ENCODE data around the gene RRP36. TPM values are rescaled to one million over a fixed set of nuclear protein-coding genes. Genes with fewer than 3 reads are reported as not detected.
A peak's percentile ranks its signal among the peaks of the same experiment; 100 is the strongest.

RRP36 gene
- total RNA-seq, 1 experiment from 2014 or later = 79.1 TPM

DNA sequence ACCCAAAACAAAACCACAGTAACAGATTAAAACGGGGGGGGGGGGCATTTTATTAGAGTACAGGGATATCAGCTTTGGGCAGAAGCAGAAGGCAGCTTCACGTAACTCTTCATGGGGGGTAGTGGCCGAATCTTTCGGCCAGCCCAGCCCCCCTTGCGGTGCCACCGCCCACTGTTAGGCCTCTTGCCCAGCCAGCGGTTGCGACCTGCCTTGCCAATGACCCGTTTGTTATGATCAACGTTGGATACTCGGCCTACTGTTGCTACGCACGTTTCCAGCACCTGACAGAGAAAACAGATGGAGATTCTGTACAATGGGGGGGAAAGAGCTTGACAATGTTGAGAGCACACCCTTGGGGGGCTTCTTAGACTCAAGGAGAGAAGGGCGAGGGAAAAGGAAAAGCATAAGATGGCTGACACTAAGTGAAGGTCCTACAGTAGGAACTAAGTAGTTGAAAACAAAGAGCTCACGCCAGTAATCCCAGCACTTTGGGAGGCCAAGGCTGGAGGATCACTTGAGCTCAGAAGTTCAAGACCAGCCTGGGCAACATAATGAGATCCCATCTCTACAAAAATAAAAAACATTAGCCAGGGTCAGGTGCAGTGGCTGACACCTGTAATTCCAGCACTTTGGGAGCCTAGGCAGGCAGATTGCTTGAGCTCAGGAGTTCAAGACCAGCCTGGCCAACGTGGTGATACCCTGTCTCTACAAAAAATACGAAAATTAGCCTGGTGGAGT, 33.0 kb downstream of the RRP36 start:
- in situ Hi-C loops (cut with HindIII; ENCODE audit: low pct_unique_long_range_greater_than_20kb, low sequenced_read_pairs) = no loop called here
- no peak for DNase-seq (ENCODE audit: low read depth)

DNA sequence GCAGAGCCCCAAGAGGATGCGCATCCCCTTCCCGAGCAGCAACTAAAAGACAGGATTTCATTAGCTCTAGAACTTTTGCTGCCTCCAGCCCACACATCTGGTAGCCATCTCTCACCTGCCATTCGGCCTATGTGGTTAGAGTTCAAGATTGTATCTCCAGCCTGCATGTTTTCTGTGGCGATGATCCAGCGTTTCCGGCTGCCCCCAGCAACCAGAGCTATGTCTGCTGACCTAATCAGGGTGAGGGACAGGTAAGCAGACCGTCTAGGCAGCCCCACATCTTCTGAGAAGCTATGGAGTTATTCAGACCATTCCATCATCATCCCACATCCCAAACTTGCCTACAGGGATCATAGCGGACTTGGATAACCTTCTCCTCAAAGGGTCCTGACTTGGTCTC, 34.5 kb downstream of the RRP36 start:
- DNase-seq (ENCODE audit: low read depth) = no peak
- in situ Hi-C loops (cut with HindIII; ENCODE audit: low pct_unique_long_range_greater_than_20kb, low sequenced_read_pairs) = no loop called here

DNA sequence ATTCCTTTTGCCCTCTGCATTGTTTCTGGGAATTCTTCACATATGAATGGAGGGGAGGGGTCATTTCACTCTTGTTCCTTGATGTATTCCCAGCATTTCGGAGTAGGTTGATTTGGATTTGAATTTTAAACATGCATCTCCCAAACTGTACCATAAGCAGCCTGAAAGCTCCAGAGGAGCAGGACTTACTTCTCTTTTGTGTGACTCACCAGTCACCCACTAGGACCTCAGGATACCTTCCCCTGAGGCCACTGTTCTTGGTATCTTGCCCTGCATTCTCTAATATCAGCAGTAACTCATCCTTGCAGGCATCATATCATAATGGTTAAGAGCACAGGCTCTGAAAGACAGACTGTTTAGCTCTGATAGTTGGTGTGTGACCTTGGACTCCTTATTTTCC, 37.1 kb downstream of the RRP36 start:
- in situ Hi-C loops (cut with HindIII; ENCODE audit: low pct_unique_long_range_greater_than_20kb, low sequenced_read_pairs) = no loop called here
- no peak for DNase-seq (ENCODE audit: low read depth)

DNA sequence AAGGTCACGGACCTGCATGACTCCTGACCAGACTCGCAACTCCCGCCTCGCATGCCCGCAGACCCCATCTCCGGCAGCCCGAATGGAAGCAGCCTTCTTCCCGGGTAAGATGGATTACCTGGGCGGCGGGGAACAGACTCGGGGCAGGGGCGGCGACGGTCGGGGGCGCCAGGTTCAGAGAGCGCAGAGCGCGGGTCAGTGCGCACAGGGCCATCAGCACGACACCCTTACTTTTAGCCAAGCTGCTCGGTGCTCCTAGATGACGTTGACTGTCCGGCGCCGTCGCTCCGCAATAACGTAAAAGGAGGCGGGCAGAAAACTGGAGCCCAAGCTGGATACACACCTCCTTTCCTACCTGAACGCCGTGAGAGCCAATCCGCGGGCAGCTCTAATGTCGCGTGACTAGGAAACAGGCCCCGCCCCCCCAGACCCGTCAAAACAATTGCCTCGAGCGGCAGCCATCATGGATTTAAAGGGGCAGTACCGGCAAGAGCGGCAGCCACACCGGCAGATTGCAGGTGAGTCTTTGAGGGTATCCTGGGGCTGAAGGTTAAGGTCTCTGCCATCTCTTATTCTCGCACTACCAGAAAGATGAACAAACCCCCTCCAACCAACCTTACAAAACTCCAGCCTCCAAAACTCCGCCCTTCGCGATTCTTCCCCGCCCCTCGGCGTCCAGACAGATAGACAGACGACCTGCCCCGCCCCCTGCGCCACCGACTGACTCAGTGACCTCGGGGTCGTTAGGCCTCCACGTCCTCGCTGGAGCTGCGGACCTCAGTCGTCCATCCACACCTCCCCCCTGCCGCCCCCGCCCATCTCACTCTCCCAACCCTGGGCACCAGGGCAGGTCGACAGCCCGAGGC, 38.0 kb downstream of the RRP36 start, which contains the start of the genes KLC4 and MRPL2:
KLC4 (plus strand) TSS at position 464 of the 866 bp plus-strand sequence. CDS start 1,705 bp downstream, outside the sequence.
MRPL2 (minus strand) TSS at position 267 of the 866 bp plus-strand sequence; CDS start at position 214, 53 bp downstream.
- in situ Hi-C loops (cut with HindIII; ENCODE audit: low pct_unique_long_range_greater_than_20kb, low sequenced_read_pairs) = no loop called here
- peak; percentile 99 for DNase-seq (ENCODE audit: low read depth)

DNA sequence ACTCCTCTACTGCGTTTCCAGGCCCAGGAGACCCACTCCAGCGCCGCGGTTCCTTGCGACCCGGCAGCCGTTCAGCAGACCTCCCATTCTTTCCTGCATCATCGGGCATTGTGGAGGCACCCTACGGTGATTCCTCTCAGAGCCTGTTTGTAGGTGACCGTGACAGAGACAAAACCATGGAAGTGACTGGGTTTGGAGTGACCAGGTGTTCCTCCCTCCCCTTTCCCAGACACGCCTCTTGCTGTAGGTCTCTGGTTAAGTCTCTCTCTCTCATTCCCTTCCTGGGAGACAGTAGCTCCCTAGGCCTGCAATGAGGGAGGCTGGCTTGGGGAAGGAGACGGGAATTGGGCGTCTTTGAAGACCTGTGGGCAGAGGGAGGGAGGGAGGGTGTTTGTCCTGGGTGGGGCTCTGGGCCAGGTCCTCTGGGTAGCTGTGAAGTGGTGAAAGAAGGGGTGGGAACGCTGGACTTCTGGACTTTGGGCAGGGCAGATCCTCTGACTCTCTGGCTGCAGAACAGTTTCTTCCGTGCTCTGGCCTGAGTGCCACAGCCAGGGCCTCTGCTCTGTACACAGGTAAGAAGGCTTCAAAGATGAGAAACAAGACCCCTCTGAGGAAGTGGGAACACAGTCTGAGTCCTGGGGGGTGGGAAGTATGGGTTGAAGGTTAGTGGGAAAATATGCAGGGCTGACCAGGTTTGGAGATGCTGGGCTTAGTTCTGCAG, 38.8 kb downstream of the RRP36 start:
- DNase-seq (ENCODE audit: low read depth) = peak; percentile 59
- in situ Hi-C loops (cut with HindIII; ENCODE audit: low pct_unique_long_range_greater_than_20kb, low sequenced_read_pairs) = no loop called here

DNA sequence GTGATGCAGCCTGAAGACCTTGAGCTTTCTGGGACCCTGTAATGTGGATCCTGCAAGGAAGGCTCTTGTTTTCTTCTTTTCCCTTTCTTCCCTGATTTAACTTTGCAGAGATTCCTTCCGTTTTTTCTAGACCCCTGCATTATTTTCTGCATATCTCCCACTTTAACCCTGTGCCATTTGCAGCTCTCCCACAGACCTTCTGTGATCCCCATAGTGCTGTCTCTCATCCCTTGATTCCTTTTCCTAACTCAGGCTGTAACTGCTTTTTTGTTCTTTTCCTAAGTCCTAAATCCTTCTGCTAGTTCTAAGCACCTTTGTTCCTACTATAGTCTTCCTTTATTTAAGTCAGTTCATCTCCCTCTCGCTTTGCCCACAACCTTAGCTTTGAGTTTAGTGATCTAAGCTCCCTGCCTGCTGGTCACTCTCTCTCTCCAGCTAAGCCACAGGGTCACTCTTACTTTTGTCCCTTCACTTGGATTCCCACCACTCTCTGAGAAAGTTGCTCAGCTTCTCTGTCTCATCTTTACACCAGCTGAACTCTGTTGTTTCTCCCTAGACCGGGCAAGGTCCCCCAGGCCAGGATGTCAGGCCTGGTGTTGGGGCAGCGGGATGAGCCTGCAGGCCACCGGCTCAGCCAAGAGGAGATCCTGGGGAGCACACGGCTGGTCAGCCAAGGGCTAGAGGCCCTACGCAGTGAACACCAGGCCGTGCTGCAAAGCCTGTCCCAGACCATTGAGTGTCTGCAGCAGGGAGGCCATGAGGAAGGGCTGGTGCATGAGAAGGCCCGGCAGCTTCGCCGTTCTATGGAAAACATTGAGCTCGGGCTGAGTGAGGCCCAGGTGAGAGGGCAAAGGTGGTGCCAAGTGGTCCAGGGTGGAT, 39.6 kb downstream of the RRP36 start:
- DNase-seq (ENCODE audit: low read depth) = no peak
- in situ Hi-C loops (cut with HindIII; ENCODE audit: low pct_unique_long_range_greater_than_20kb, low sequenced_read_pairs) = no loop called here

DNA sequence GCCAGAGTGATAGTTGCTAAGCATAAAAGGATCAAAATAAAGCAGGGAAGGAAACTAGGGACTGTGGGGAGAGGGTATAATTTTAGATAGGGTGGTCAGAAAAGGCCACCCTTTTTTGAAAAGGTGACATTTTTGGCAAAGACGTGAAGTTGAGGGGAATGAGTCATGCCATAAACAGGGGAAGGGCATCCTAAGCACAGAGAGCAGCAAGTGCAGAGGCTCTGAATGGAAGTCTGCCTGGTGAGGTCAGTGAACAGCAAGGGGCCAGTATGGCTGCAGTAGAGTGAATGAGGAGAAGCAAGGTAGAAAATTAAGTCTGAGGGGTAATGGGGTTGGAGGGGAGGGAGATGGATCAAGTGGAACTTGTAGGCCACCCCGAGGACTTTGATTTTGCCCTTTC, 40.4 kb downstream of the RRP36 start:
- no peak for DNase-seq (ENCODE audit: low read depth)
- in situ Hi-C loops (cut with HindIII; ENCODE audit: low pct_unique_long_range_greater_than_20kb, low sequenced_read_pairs) = no loop called here

DNA sequence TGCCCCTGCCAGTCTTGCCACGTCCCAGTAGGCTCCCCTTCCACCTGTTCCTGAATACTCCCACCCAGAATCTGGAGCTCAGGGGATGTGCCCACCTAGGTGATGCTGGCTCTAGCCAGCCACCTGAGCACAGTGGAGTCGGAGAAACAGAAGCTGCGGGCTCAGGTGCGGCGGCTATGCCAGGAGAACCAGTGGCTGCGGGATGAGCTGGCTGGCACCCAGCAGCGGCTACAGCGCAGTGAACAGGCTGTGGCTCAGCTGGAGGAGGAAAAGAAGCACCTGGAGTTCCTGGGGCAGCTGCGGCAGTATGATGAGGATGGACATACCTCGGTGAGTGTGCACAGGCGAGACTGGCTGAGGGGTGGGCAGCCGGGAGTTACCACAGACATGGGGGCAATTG, 41.4 kb downstream of the RRP36 start:
- in situ Hi-C loops (cut with HindIII; ENCODE audit: low pct_unique_long_range_greater_than_20kb, low sequenced_read_pairs) = no loop called here
- no peak for DNase-seq (ENCODE audit: low read depth)

DNA sequence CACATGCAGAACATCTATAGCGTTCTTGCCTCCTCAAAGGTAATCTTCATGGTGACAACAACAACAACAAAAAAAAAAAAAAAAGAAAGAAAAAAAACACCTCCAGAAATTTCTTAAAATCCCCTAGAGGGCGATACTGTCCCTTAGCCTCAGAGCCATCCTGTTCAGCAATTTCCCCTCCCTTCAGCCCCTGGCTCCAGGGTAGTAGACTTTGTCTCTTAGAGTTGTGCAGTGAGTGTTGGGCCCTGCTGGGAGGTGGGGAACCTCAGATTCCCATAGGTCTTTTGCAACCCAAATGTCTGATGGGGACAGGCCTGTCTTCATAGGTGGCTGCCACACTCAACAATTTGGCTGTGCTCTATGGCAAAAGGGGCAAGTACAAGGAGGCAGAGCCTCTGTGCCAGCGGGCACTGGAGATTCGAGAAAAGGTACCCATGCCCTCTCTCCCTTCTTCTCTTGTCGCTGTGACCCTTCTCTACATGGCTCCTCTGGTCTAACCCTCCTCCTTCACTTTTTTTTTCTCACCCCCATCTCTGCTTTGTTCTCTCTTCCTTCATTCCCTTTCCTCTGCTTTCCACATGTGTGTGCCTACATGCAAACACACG, 48.7 kb downstream of the RRP36 start:
- in situ Hi-C loops (cut with HindIII; ENCODE audit: low pct_unique_long_range_greater_than_20kb, low sequenced_read_pairs) = no loop called here
- DNase-seq (ENCODE audit: low read depth) = peak; percentile 49

DNA sequence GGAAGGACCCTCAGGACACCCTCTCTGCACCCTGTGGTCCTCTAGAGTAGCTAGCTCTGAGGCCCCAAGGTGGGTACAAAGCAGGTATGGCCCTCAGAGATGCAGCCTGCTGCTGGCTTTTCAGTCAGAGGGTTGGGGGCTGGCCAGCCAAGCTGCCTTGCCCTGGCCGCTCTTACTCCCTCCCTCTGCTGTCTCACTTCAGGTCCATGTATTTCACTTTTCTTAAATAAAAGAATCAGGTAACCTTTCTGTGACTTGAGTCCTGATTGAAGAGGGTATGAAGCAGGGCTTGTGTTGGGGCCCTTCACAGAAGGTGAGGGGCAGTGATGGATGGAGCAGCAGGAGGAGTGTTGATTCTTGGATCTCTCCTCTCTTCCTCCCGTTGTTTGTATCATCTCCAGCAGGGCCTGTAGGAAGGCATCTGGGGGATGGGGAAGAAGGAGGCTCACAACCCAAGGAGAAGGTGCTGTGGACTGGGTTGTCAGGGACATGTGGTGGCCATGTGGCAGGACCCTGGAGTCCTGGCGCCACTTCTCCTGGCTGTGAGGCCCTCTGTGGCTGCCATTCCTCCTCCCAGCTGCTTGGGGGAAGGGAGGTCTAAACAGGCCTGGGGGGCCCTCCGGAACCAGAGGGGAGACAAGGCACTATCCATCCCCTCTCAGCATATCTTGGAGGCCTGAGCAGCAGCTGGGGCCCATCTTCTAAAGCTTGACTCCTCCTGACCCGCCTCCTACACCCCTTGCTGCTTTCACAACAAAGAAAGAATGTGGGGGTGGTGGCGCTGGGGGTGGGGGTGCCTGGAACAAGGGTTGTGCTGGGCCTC, 53.6 kb downstream of the RRP36 start:
- DNase-seq (ENCODE audit: low read depth) = no peak
- in situ Hi-C loops (cut with HindIII; ENCODE audit: low pct_unique_long_range_greater_than_20kb, low sequenced_read_pairs) = no loop called here

DNA sequence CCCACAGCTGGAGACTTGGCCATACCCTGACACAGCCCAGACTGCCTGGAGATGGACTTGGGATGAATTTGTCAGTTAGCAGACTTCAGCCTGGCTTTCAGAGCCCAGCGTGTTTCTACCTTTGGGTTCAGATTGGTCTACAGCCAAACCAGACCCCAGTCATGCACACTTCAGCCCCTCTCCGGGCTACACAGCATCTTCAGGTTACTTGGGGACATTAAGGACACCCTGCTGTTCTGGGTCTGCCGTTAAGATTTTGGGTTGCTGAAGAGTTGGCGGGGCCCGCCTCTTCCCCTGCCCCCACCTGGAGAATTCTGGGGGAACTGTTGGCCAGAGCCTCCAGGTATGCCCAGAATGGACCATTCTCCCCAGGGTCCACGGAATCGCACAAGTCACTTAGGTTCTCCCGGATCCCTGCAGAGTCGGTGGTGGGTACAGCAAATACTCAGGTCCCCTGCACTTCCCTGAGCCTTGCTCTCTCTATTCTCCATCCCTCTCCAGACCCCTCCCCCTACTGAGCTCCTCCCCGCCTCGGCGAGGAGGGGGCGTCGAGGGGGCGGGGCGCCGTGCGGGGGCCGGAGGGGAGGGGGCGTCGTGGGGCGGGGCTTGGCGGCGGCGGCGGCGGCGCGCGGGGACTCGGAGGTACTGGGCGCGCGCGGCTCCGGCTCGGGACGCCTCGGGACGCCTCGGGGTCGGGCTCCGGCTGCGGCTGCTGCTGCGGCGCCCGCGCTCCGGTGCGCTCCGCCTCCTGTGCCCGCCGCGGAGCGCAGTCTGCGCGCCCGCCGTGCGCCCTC, 54.4 kb downstream of the RRP36 start, which contains the start of gene PTK7:
PTK7 (plus strand) TSS at position 645 of the 794 bp plus-strand sequence. CDS start 175 bp downstream, outside the sequence.
- in situ Hi-C loops (cut with HindIII; ENCODE audit: low pct_unique_long_range_greater_than_20kb, low sequenced_read_pairs) = no loop called here
- no peak for DNase-seq (ENCODE audit: low read depth)

DNA sequence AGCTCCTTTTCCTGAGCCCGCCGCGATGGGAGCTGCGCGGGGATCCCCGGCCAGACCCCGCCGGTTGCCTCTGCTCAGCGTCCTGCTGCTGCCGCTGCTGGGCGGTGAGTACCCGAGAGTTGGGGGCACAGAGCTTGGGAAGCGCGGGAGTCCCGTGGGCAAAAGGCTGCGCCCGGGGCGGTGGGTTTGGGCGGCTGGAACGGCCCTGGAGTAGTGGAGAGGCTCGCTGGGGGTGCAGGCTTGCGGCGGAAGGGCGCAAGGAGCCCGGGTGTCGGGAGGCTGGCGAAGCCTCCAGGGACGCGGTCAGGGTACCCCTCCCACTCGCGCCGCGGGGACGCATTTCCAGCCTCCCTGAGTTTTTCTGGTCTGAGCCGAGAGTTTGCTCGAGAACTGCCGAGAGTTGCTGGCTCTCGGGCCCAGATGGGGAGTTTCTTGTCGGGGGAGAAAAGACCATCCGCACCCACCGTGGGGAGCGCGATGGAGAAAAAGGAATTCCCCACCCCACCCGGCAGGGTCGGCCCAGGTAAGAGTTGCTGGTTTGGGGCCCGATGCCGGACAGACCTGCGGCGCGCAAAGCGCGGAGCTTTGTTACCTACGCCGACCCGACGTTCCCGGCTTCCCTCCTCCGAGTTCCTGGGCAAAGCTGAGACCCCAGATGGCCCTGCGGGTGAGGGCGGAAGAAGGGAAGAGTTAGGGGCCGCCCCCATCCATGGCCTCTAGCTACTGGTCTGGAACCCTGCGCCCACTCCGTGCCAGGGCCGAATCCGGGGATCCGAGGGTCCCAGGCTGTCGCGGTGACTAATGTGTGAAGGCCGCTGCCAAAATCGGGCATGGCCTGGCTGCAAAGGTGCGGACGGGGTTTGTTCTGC, 55.3 kb downstream of the RRP36 start:
- DNase-seq (ENCODE audit: low read depth) = peak; percentile 41
- in situ Hi-C loops (cut with HindIII; ENCODE audit: low pct_unique_long_range_greater_than_20kb, low sequenced_read_pairs) = no loop called here

DNA sequence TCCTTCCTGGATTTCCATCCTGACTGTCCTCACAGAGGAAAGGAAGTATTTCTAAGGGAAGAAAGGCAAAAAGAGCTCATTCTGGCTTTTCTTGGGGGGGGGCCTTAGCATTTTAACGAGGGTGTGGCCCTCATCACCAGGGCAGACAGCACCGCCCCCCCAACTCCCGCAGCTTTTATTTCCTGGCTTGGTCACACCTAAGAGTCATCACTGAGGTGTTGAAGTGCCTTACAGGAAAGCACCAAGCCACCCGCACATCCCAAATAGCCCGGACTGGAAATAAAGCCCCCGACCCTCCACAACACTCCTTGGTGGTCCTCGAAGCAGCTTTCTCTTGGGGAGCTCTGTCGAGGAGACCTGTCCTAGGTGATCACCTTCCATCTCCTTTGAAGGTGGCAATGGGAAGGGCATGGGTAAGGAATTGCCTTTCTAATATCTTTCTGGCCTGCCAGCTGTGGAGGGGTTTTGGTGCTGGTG, 55.9 kb downstream of the RRP36 start:
- no peak for DNase-seq (ENCODE audit: low read depth)
- in situ Hi-C loops (cut with HindIII; ENCODE audit: low pct_unique_long_range_greater_than_20kb, low sequenced_read_pairs) = no loop called here

DNA sequence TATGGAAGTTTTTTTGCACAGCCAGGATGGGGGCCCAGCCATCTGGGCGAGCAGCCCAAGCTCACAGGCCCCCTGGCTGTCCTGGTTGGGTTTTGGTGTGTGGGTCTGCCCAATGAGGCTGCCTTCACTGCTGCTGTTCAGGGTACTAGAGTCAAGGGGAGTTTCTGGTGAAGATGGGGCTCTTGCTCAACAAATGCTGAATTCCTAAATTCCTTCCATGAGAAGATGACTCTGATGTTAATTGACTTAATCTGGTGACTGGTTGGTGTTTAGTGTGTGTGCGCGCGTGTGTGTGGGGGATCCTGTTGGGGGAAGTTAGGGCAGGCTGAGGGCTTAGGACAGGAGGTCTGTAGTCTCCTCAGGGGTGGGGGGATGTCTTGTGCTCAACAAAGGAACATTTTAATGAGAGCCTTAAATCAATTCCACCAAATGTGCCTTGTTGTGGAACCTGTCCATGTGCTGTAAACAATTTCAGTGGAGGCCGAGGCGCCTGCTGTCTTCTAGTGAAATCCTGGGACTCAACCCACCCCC, 56.6 kb downstream of the RRP36 start:
- in situ Hi-C loops (cut with HindIII; ENCODE audit: low pct_unique_long_range_greater_than_20kb, low sequenced_read_pairs) = no loop called here
- no peak for DNase-seq (ENCODE audit: low read depth)

DNA sequence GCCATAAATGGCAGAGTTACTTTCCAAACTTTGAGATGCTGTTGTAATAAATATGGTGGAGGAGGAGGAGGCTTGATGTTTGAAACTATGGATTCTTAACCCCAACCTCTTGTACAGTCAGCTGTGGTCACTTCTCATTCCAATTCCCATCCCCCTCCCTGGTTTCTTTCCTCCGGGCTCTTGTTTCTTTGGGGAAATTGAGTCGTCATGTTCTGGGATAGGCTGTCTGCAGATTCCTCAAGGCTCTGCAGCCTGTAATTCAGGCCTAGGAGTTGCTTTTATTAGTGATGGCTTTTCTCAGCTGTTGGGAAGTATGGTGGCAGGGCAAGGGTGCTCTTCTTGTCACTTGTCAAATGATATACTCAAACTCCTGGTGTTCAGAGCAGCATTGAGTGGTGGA, 57.3 kb downstream of the RRP36 start:
- in situ Hi-C loops (cut with HindIII; ENCODE audit: low pct_unique_long_range_greater_than_20kb, low sequenced_read_pairs) = no loop called here
- no peak for DNase-seq (ENCODE audit: low read depth)
